ENCODE measurements around the gene SYNGR3. TPM values are rescaled to one million over a fixed set of nuclear protein-coding genes. Genes with fewer than 3 reads are reported as not detected.
A peak's percentile ranks its signal among the peaks of the same experiment; 100 is the strongest.

SYNGR3 gene
- total RNA-seq, 1 experiment from 2014 or later = 11.9 TPM

- peak within 1 kb of the TSS; percentile 93 to 96 for H3K4me3 Mint-ChIP-seq
- Histone ChIP-seq H3K4me1 (ENCODE audit: insufficient read depth, low read length) (no peaks in the 10 kb centered on the region), H2BK12ac (ENCODE audit: insufficient read length, low read depth, low read length) (no peak within 1 kb of the TSS), H3K23ac (ENCODE audit: insufficient read length, low read depth, low read length) (no peak within 1 kb of the TSS), H3K79me2 (ENCODE audit: insufficient read depth, low read length) (peaks cover 6% of the 10 kb centered on the region; the same call in 1 of the 2 replicates), H3T11ph (ENCODE audit: low read length) (no peak within 1 kb of the TSS), H4K8ac (replicated peaks; ENCODE audit: insufficient read length, low read depth, low read length) (no peak within 1 kb of the TSS), H4K5ac (ENCODE audit: insufficient read length, low read depth, low read length) (no peak within 1 kb of the TSS), H3K18ac (ENCODE audit: insufficient read length, low read depth, low read length) (peak within 1 kb of the TSS; percentile 3), H2AK5ac (ENCODE audit: insufficient read length, low read length) (no peak within 1 kb of the TSS), H3K9ac (ENCODE audit: extremely low read depth, insufficient read length, low read length) (peak within 1 kb of the TSS; percentile 68), H3K23me2 (ENCODE audit: insufficient read length, low read depth, low read length, poor library complexity, severe bottlenecking) (peaks cover 8% of the 10 kb centered on the region), H3K27ac (ENCODE audit: insufficient read length, low read depth, low read length) (no peak within 1 kb of the TSS), H2BK120ac (ENCODE audit: low read depth, low read length, poor library complexity, severe bottlenecking) (no peak within 1 kb of the TSS), H3K4me2 (ENCODE audit: insufficient read depth, insufficient read length, low read length) (peak within 1 kb of the TSS; percentile 62), H2BK5ac (ENCODE audit: insufficient read length, low read length) (no peak within 1 kb of the TSS), H3K79me1 (ENCODE audit: insufficient read depth, low read depth, low read length, poor library complexity, severe bottlenecking) (peaks cover 5% of the 10 kb centered on the region), H3K27me3 (ENCODE audit: insufficient read depth, low read length) (no peaks in the 10 kb centered on the region), H3K14ac (ENCODE audit: insufficient read depth, low read length) (peak within 1 kb of the TSS; percentile 16), H3K56ac (ENCODE audit: insufficient read length, low read depth, low read length) (no peak within 1 kb of the TSS), H2BK20ac (ENCODE audit: low read depth, low read length, poor library complexity, severe bottlenecking) (no peak within 1 kb of the TSS), H3K9me3 (ENCODE audit: control insufficient read depth, low read depth, low read length) (no peaks in the 10 kb centered on the region), H2BK15ac (ENCODE audit: low read depth, low read length) (no peak within 1 kb of the TSS), H4K20me1 (ENCODE audit: control insufficient read depth, insufficient read depth, insufficient read length) (no peaks in the 10 kb centered on the region), H2AFZ (ENCODE audit: low read length) (no peak within 1 kb of the TSS), H4K91ac (ENCODE audit: insufficient read length, low read depth, low read length) (no peak within 1 kb of the TSS), H3K4ac (ENCODE audit: low read depth, low read length) (no peak within 1 kb of the TSS)
- H3K27me3 Mint-ChIP-seq (ENCODE audit: low read depth) = no peaks in the 10 kb centered on the region
- TF ChIP-seq CTCF (conservative IDR thresholded peaks at IDR 0.05) = no peak
- WGBS (ENCODE audit: extremely low coverage, insufficient read length, low lambda C conversion rate) = no CpG with 5 or more reads among the region's 78 CpGs
- peak; percentile 94 for DNase-seq
- peaks cover 8 to 14% of the 10 kb centered on the region in 2 experiments for H3K4me1 Mint-ChIP-seq
- H3K27ac Mint-ChIP-seq = peak within 1 kb of the TSS; percentile 94 to 98 (median 95)
- H3K36me3 Mint-ChIP-seq (ENCODE audit: insufficient read depth in 1 of 3, low read depth in 3 of 3) = peaks cover 10 to 22% (median 22%) of the 10 kb centered on the region in 3 experiments
- H3K9me3 Mint-ChIP-seq = no peaks in the 10 kb centered on the region; a peak in 2 of 5 replicates
Observed at GRCh38 chr16:1971796-1972489, 17.8 kb upstream of the SYNGR3 start, which contains the start of gene TBL3. TBL3 (plus strand) TSS chr16:1972053; CDS start chr16:1972165, 112 bp downstream.
